ENCODE results near the gene HSD17B3.

- TF ChIP-seq CTCF (IDR thresholded peaks at IDR 0.05; ENCODE audit: insufficient read depth, low read length, poor library complexity, severe bottlenecking) (no peak), EZH2phosphoT487 (conservative IDR thresholded peaks at IDR 0.05; ENCODE audit: low read length) (no peak)
Measured at GRCh38 chr9:96241391-96241809, 60.6 kb downstream of the HSD17B3 start.

Data from SU-DHL-6 (cell line).